ENCODE measurements around the gene OBP2B. TPM values are rescaled to one million over a fixed set of nuclear protein-coding genes. Genes with fewer than 3 reads are reported as not detected.
"Not testable (repeated sequence)": the region's sequence is repeated elsewhere in the genome, so short reads cannot be mapped to it uniquely, and the experiment has no call there.

Gene OBP2B, protein sequence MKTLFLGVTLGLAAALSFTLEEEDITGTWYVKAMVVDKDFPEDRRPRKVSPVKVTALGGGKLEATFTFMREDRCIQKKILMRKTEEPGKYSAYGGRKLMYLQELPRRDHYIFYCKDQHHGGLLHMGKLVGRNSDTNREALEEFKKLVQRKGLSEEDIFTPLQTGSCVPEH
- not detected for polyA plus RNA-seq
- long read RNA-seq, donor 1, result 0 reads
- long read RNA-seq, donor 2, result 0 reads
- long read RNA-seq, donor 3, result 0 reads
- long read RNA-seq, donor 4, result 0 reads
- long read RNA-seq, donor 5, result 0 reads
- long read RNA-seq, donor 6, result 0 reads
- long read RNA-seq, donor 7, result 0 reads
- long read RNA-seq, donor 8, result 0 reads
- long read RNA-seq, donor 9, result 0 reads
- long read RNA-seq, donor 10, result 0 reads
- long read RNA-seq, donor 11, result 0 reads

DNA sequence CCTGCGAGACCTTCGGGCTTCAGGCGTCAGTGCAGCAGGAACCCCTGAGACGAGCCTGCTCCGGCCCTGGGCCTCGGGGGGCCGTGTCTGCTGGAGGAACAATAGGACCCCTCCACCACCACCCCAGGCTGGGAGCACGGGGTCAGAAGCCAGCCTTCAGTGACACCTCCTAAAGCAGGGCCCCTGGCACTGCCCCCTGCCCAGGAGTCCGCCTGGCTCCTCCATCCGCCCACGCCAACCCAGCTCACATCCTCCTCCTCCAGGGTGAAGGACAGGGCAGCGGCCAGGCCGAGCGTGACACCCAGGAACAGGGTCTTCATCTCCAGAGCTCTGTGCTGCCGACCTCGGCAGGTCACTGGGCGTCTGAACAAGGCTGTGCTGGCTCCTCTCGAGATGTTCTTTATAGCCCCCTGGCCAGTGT, at the start of gene OBP2B:
Gene OBP2B, minus strand, starts transcription at position 371 of the 421 bp plus-strand sequence. Its CDS starts 51 bp downstream, at position 320.
- not testable (repeated sequence) for DNase-seq; H3K27me3 ChIP-seq (ENCODE audit: control insufficient read depth, insufficient read depth, low read length); H3K36me3 ChIP-seq (ENCODE audit: control insufficient read depth, insufficient read depth, low read length); H3K27ac ChIP-seq (ENCODE audit: low read length); H3K4me1 ChIP-seq (ENCODE audit: control insufficient read depth, insufficient read depth, low read length); H3K9me3 ChIP-seq (ENCODE audit: control insufficient read depth, low read depth, low read length); H3K4me3 ChIP-seq (ENCODE audit: low read length)
- WGBS (ENCODE audit: insufficient coverage, low lambda C conversion rate), result no CpG with 5 or more reads among the region's 18 CpGs

DNA sequence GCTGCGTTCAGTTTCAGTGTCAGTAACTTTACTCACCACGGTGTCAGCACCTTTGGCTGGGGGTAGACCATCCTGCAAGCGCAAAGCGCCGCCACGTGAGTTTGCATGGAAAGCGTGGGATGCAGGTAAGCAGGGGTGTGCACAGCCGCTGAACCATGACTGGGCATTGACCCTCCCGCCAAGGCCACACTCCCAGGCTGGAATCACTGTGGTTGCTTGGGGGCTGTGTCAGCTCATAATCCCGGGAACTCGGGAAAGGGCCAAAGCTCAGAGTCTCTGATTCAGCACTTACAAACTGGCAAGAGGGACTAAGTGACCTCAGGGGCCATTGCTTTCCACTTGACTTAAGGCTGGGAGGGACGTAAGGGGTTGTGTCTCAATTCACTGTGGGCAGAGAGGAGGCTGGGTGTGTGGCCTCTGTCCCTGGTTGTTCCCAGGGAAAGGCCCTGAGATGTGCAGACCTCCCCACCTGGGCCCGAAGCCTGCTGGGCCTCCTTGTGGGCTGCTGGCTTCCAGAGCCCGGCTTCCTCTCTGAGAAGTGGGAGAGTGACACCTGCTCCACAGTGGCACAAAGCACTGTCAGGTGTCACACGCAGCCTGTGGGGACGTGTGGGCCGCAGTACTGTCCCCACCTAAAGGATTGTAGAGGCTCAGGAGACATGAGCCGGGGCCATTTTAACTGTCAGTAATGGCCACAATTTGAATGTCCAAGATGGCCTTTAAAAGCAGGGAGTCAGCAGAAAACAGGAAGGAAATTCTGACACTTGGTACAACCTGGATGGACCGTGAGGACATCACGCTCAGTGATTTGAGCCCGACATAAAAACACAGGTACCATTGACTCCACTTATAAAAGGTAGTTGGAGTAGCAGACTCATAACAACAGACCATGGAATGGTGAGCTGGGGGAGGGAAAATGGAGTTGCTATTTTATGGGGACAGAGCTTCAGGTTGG, 49.3 kb upstream of the OBP2B start:
- H3K27me3 ChIP-seq (ENCODE audit: control insufficient read depth, insufficient read depth, low read length), result no peaks in the 10 kb centered on the region
- H3K4me3 ChIP-seq (ENCODE audit: low read length), result no peak overlapping the region
- peak; percentile 65 to 71 for DNase-seq
- H3K36me3 ChIP-seq (ENCODE audit: control insufficient read depth, insufficient read depth, low read length), result peaks cover 10% of the 10 kb centered on the region
- 100% methylated on average over 3 of the region's 21 CpGs for WGBS (ENCODE audit: insufficient coverage, low lambda C conversion rate)
- no peak overlapping the region for H3K27ac ChIP-seq (ENCODE audit: low read length)
- peaks cover 11% of the 10 kb centered on the region for H3K4me1 ChIP-seq (ENCODE audit: control insufficient read depth, insufficient read depth, low read length)
- H3K9me3 ChIP-seq (ENCODE audit: control insufficient read depth, low read depth, low read length), result peaks cover 2% of the 10 kb centered on the region

DNA sequence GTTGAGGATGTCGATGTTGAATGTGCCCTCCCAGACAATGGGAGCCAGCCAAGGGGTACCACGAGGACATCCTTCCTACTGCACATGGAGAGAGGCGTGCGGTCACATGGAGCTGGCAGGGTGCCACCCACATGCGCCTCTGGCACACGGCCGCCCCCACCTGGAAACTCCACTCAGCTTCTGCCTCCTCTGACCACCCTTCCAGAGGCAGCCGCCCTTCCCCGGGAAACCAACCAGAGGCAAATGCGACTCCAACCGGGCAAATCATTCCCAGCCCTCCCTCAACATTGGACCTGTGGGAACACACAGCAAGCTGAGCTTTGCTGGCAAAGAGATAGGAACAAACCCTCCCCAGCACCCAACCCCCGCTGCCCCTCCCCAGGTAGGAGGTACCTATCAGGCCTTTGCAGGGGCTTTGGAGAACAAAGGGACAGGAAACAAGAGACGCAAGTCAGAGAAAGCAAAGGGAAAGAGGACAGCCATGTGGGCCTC, 48.5 kb upstream of the OBP2B start:
- Histone ChIP-seq H3K4me1 (ENCODE audit: control insufficient read depth, insufficient read depth, low read length) (peaks cover 19% of the 10 kb centered on the region), H3K36me3 (ENCODE audit: control insufficient read depth, insufficient read depth, low read length) (peaks cover 10% of the 10 kb centered on the region), H3K27me3 (ENCODE audit: control insufficient read depth, insufficient read depth, low read length) (no peaks in the 10 kb centered on the region), H3K27ac (ENCODE audit: low read length) (no peak overlapping the region), H3K9me3 (ENCODE audit: control insufficient read depth, low read depth, low read length) (peaks cover 2% of the 10 kb centered on the region), H3K4me3 (ENCODE audit: low read length) (no peak overlapping the region)
- WGBS (ENCODE audit: insufficient coverage, low lambda C conversion rate), result 80% methylated on average over 1 of the region's 13 CpGs
- no peak for DNase-seq

DNA sequence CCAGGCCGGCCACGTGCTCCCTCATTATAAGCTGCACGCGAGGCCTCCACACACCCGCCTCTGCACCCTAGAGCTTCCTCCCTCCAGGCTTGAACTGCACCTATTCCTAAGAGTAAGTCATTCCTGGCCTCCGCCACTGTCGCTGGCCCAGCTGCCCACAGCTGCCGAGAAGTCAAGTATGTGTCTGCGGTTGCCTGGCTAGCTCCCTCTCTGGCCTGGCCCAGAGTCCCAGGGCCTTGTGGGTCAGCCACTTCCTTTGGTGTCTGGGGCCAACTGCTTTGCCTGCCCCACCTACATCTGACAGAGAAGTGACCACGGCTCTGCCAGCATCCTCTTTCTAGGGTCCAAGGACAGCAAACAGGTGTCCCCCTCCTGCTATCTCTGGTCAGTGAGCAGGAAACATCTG, 47.6 kb upstream of the OBP2B start:
- peaks cover 10% of the 10 kb centered on the region for H3K36me3 ChIP-seq (ENCODE audit: control insufficient read depth, insufficient read depth, low read length)
- no peak for DNase-seq
- no peak overlapping the region for H3K27ac ChIP-seq (ENCODE audit: low read length)
- no peak overlapping the region for H3K4me3 ChIP-seq (ENCODE audit: low read length)
- H3K4me1 ChIP-seq (ENCODE audit: control insufficient read depth, insufficient read depth, low read length), result peaks cover 27% of the 10 kb centered on the region
- peaks cover 2% of the 10 kb centered on the region for H3K9me3 ChIP-seq (ENCODE audit: control insufficient read depth, low read depth, low read length)
- H3K27me3 ChIP-seq (ENCODE audit: control insufficient read depth, insufficient read depth, low read length), result no peaks in the 10 kb centered on the region
- no CpG with 5 or more reads among the region's 10 CpGs for whole genome bisulfite sequencing (ENCODE audit: insufficient coverage, low lambda C conversion rate)

DNA sequence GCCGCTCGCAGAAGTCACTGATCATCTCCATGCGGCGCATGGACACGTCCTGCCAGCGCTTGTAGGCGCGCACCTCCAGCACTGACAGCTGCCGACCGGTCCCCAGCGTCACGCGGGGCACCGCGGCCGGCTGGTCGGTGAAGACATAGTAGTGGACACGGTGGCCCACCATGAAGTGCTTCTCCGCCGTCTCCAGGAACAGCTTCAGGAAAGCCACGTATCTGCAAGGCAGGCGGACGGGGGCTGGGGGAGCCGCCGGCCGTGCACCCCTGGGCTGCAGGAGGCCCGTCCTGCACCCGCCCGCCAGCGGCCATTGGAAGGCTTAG, 47.0 kb upstream of the OBP2B start:
- Histone ChIP-seq H3K4me3 (ENCODE audit: low read length) (no peak overlapping the region), H3K27ac (ENCODE audit: low read length) (no peak overlapping the region)

DNA sequence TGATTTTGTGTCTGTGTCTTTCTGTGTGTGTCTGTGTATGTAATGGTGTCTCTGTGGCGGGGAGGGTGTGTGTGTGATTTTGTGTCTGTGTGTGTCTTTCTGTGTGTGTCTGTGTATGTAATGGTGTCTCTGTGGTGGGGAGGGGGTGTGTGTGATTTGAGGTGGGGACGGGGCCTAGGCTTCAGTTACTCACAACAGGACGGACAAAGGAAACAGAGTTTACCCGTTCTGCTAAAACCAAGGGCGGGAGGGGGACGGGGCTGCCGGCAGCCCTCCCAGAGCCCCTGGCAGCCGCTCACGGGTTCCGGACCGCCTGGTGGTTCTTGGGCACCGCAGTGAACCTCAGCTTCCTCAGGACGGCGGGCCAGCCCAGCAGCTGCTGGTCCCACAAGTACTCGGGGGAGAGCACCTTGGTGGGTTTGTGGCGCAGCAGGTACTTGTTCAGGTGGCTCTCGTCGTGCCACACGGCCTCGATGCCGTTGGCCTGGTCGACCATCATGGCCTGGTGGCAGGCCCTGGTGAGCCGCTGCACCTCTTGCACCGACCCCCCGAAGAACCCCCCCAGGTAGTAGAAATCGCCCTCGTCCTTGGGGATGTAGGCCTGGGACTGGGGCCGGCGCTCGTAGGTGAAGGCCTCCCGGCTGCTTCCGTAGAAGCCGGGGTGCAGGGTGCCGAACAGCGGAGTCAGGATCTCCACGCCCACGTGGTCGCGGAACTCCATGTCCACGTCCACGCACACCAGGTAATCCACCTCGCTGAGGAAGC, 46.5 kb upstream of the OBP2B start:
- no peaks in the 10 kb centered on the region for H3K27me3 ChIP-seq (ENCODE audit: control insufficient read depth, insufficient read depth, low read length)
- no CpG with 5 or more reads among the region's 42 CpGs for WGBS (ENCODE audit: insufficient coverage, low lambda C conversion rate)
- peaks cover 2% of the 10 kb centered on the region for H3K9me3 ChIP-seq (ENCODE audit: control insufficient read depth, low read depth, low read length)
- peaks cover 37% of the 10 kb centered on the region for H3K4me1 ChIP-seq (ENCODE audit: control insufficient read depth, insufficient read depth, low read length)
- DNase-seq, result no peak
- H3K4me3 ChIP-seq (ENCODE audit: low read length), result no peak overlapping the region
- peaks cover 5% of the 10 kb centered on the region for H3K36me3 ChIP-seq (ENCODE audit: control insufficient read depth, insufficient read depth, low read length)
- no peak overlapping the region for H3K27ac ChIP-seq (ENCODE audit: low read length)

More for the DNA sequence above, 47.0 kb upstream of the OBP2B start:
- no peak for DNase-seq
- peaks cover 8% of the 10 kb centered on the region for H3K36me3 ChIP-seq (ENCODE audit: control insufficient read depth, insufficient read depth, low read length)
- no peaks in the 10 kb centered on the region for H3K27me3 ChIP-seq (ENCODE audit: control insufficient read depth, insufficient read depth, low read length)
- peaks cover 33% of the 10 kb centered on the region for H3K4me1 ChIP-seq (ENCODE audit: control insufficient read depth, insufficient read depth, low read length)
- H3K9me3 ChIP-seq (ENCODE audit: control insufficient read depth, low read depth, low read length), result peaks cover 2% of the 10 kb centered on the region
- WGBS (ENCODE audit: insufficient coverage, low lambda C conversion rate), result no CpG with 5 or more reads among the region's 30 CpGs

DNA sequence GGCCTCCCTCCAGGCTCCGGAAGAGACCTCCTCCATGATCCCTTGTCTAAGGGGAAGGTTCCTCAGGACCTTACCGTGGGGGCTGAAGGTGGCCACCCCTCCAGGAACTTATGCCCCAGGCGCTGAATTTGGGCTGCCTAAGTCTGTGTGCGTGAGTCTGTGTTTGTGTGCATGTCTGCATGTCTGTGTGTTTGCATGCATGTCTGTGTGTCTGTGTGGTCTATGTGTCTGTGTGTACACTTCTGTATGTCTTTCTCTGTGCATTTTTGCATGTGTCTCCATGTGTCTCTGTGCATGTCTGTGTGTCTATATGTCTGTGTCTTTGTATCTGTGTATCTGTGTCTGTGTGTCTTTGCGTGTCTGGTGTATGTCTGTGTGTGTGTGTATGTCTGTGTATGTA, 45.4 kb upstream of the OBP2B start:
- Histone ChIP-seq H3K9me3 (ENCODE audit: control insufficient read depth, low read depth, low read length) (peaks cover 2% of the 10 kb centered on the region), H3K27me3 (ENCODE audit: control insufficient read depth, insufficient read depth, low read length) (no peaks in the 10 kb centered on the region), H3K4me3 (ENCODE audit: low read length) (no peak overlapping the region), H3K36me3 (ENCODE audit: control insufficient read depth, insufficient read depth, low read length) (peaks cover 2% of the 10 kb centered on the region), H3K27ac (ENCODE audit: low read length) (no peak overlapping the region), H3K4me1 (ENCODE audit: control insufficient read depth, insufficient read depth, low read length) (peaks cover 44% of the 10 kb centered on the region)
- WGBS (ENCODE audit: insufficient coverage, low lambda C conversion rate), result no CpG with 5 or more reads among the region's 5 CpGs
- DNase-seq, result no peak

DNA sequence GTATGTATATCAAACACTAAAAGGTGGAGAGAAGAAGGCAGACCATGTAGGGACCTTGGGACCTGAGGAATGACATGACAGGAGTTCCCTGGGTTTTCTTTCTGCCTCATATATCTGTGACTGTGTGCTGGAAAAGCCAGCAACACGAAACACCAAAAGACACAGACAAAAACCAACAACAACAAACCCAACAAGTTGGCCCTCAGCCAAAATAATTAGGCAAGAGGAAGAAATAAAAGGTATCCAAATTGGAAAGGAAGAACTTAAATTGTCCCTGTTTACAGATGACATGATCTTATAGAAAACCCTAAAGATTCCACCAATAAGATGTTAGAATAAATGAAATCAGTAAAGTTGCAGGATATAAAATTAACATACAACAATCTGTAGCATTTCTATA, 44.2 kb upstream of the OBP2B start:
- Histone ChIP-seq H3K4me3 (ENCODE audit: low read length) (no peak overlapping the region), H3K4me1 (ENCODE audit: control insufficient read depth, insufficient read depth, low read length) (peaks cover 39% of the 10 kb centered on the region), H3K27me3 (ENCODE audit: control insufficient read depth, insufficient read depth, low read length) (no peaks in the 10 kb centered on the region), H3K36me3 (ENCODE audit: control insufficient read depth, insufficient read depth, low read length) (peaks cover 2% of the 10 kb centered on the region), H3K9me3 (ENCODE audit: control insufficient read depth, low read depth, low read length) (peaks cover 2% of the 10 kb centered on the region), H3K27ac (ENCODE audit: low read length) (peak overlapping the region; percentile 67)
- no CpG with 5 or more reads among the region's 1 CpG for WGBS (ENCODE audit: insufficient coverage, low lambda C conversion rate)
- no peak for DNase-seq

DNA sequence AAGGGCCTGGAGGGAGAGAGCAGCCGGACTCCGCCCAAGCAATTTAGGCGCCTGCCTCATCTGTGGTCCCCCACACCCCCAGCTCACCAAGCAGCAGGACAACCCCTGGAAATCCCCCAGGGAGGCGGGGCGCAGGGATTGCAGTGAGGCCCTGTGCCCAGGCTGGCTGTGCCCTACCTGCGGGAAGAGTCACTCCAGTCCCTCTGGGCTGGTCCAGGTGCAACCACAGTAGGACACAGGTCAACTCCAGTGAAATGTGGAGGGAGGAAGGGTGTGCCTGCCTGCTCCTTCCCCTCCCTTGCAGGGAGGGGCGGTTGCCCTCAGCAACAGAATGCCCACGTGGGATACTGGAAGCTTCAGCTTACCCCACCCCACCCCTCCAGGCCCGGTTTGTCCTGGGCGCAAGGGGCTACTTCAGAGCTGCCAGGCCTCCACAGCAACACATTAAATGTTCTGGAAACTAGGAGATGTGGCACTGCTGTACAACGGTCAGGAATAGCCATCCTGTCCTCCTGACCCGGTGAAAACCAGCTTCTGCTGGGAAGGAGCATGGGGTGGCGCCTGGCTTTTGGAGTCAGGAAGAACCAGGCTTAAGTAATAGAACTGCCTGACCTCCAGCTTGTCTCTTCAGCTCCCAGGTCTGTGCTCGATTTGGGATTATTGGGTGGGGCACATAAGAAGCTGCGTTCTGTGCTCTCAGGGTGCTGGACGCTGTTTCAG, 43.4 kb upstream of the OBP2B start:
- WGBS (ENCODE audit: insufficient coverage, low lambda C conversion rate), result no CpG with 5 or more reads among the region's 16 CpGs
- H3K36me3 ChIP-seq (ENCODE audit: control insufficient read depth, insufficient read depth, low read length), result peaks cover 2% of the 10 kb centered on the region
- no peak overlapping the region for H3K4me3 ChIP-seq (ENCODE audit: low read length)
- no peaks in the 10 kb centered on the region for H3K27me3 ChIP-seq (ENCODE audit: control insufficient read depth, insufficient read depth, low read length)
- H3K9me3 ChIP-seq (ENCODE audit: control insufficient read depth, low read depth, low read length), result peaks cover 2% of the 10 kb centered on the region
- peaks cover 33% of the 10 kb centered on the region for H3K4me1 ChIP-seq (ENCODE audit: control insufficient read depth, insufficient read depth, low read length)
- peak overlapping the region; percentile 67 for H3K27ac ChIP-seq (ENCODE audit: low read length)
- DNase-seq, result peak; percentile 86 to 88
